Urinary bladder (tissue), 4 donors: ENCODE data around the gene TCOF1. TPM values are rescaled to one million over a fixed set of nuclear protein-coding genes. Genes with fewer than 3 reads are reported as not detected.
"Not testable (repeated sequence)": the region's sequence is repeated elsewhere in the genome, so short reads cannot be mapped to it uniquely, and the experiment has no call there.

Experiments
- DNase-seq: peaks from one replicate; pipeline ENCODE4 v3.0.0-alpha.2; 2015; ENCODE audit errors: extremely low spot score
- H3K27ac ChIP-seq: one replicate; pipeline ENCODE4 v1.5.1; 2013; ENCODE audit warnings: low read depth, mild to moderate bottlenecking, moderate library complexity
- H3K36me3 ChIP-seq: one replicate; pipeline ENCODE4 v1.6.1; 2013; ENCODE audit warnings: mild to moderate bottlenecking, moderate library complexity; ENCODE audit not compliant: insufficient read depth
- H3K4me1 ChIP-seq: one replicate; pipeline ENCODE4 v1.6.1; 2013; ENCODE audit warnings: mild to moderate bottlenecking, moderate library complexity; ENCODE audit not compliant: insufficient read depth
- H3K4me3 ChIP-seq: one replicate; pipeline ENCODE4 v1.5.1; 2013; ENCODE audit warnings: low read depth, low read length
- whole genome bisulfite sequencing: extraction: QIAGEN DNeasy Blood & Tissue Kit; methylation state at CpG from one replicate; pipeline ENCODE4 v1.1.7; 2013; 5-methylcytosine and 5-hydroxymethylcytosine counted together
- polyA plus RNA-seq: library from polyadenylated mRNA; stranded (reverse); fragments of 200-250 nt; gene quantifications from one replicate; pipeline ENCODE4 v1.2.3, GENCODE V29; 2013
- total RNA-seq: library from RNA; depleted of rRNA; stranded (reverse); fragments of >200 nt; gene quantifications from one replicate; pipeline ENCODE4 v1.2.3, GENCODE V29; 2014
- donor health status: healthy with polysubstance abuse.
- donor health status: healthy.

TCOF1 gene
- total and polyA plus RNA-seq, 2 donors: 11.9 to 22.8 TPM

GRCh38 chr5:150412319-150413175 lies 55.0 kb downstream of the TCOF1 start, which contains the start of gene CD74:
Gene CD74, minus strand, starts transcription at chr5:150412910. Its CDS starts 161 bp downstream, at chr5:150412749.
- WGBS: 21% methylated on average over 20 of the region's 20 CpGs

DNA sequence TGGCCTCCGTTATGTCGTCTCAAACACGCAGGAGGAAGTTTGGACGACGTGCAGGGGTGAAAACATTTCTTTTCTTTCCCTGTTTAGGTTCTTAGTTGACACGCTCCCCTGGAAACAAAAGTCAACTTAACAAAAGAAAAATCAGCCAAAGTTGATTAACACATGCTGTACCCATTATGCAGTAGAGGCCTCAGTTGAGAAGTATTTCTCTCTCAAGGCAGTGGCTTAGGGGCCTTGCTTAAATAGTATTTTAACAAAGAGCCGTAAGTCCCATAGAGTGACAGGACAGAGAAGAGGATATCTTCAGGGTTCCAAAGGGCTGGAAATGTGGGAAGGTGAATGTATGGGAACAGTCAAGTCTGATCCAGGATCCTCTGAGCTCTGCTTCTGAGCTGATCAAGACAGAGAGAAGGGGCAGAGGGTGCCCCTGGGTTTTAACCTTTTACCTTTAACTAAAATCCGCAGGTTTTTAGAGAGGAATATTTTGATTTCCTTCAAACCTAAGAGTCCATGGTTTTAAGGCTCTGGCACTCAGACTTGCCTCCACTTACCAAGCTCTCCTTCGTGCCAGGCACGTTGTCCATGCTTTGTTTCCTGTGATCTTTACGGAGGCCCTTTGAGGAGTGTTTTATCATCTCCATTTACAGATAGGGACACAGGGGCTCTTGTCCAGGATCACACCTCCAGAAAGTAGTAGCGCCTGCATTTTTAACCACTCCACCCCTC lies 55.8 kb downstream of the TCOF1 start:
- Histone ChIP-seq H3K36me3 (no peaks in the 10 kb centered on the region), H3K4me1 (no peaks in the 10 kb centered on the region), H3K4me3 (peak overlapping the region; percentile 2), H3K27ac (peak overlapping the region; percentile 26)
- 72% methylated on average over 12 of the region's 12 CpGs for WGBS
- no peak for DNase-seq

More at GRCh38 chr5:150412319-150413175, 55.0 kb downstream of the TCOF1 start, which contains the start of gene CD74:
- Histone ChIP-seq H3K27ac (peak within 1 kb of the TSS; percentile 34), H3K4me1 (no peaks in the 10 kb centered on the region), H3K4me3 (peak within 1 kb of the TSS; percentile 28), H3K36me3 (no peaks in the 10 kb centered on the region)
- DNase-seq: no peak

- H3K4me1 ChIP-seq, H3K27ac ChIP-seq, H3K4me3 ChIP-seq, H3K36me3 ChIP-seq, DNase-seq: not testable (repeated sequence)
- 93% methylated on average over 16 of the region's 16 CpGs for WGBS
These were observed 56.6 kb downstream of the TCOF1 start for GRCh38 chr5:150413902-150414790.

DNA sequence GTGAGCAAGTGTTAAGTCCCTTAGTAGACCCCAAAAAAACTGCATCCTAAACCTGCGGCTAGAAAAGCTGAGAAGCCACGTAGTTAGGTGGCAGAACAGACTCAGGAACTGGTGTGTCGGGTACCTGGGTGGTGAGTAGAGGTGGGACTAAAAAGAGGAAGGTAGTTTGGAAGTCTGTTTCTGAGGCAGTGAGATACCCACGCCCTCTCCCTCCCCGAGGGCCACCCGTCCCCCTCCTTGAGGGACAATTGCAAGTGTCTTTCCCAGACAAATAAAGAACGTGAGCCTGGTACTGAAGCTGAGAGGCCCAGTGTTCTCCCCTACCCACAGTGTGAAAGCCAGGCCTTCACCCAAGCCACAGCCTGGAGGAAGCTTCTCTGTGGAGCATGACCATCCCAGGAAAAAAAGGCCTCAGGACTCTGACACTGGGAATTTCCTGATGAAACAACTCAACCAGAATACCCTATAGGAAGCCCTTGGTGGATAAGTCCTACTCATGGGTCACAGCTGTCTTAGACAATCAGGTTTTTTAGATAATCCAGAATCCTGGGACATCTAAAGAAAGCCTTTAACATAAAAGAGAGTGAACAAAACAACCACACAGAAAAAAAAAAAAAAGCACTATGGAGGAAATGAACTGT lies 62.3 kb downstream of the TCOF1 start:
- no peaks in the 10 kb centered on the region for H3K4me1 ChIP-seq
- H3K36me3 ChIP-seq: no peaks in the 10 kb centered on the region
- 74% methylated on average over 7 of the region's 7 CpGs for WGBS
- no peak overlapping the region for H3K4me3 ChIP-seq
- no peak overlapping the region for H3K27ac ChIP-seq
- DNase-seq: no peak

DNA sequence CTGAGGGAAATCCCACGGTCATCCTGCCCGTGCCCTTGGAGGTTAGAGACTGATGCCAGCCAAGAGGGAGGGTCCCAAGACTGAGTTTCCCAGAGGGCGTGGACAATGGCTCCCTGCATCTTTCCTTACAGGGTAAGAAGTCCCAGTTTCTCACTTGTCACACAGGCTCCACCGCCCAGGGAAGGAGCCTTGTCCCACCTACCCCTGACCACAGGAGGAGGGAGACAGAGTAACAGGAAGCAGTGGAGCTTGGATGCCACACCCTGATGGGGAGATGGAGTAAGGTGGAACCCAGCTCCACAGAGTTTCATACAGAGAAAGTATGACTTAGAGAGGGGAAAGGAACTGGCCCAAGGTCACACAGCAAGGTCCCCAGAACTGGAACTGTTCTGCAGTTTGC lies 64.6 kb downstream of the TCOF1 start:
- 47% methylated on average over 4 of the region's 4 CpGs for WGBS
- Histone ChIP-seq H3K4me1 (no peaks in the 10 kb centered on the region), H3K4me3 (no peak overlapping the region), H3K27ac (no peak overlapping the region), H3K36me3 (no peaks in the 10 kb centered on the region)
- no peak for DNase-seq

- Histone ChIP-seq H3K27ac (no peak overlapping the region), H3K4me3 (no peak overlapping the region), H3K4me1 (no peaks in the 10 kb centered on the region), H3K36me3 (no peaks in the 10 kb centered on the region)
- 58% methylated on average over 3 of the region's 3 CpGs for WGBS
- DNase-seq: no peak
These were observed 65.3 kb downstream of the TCOF1 start for GRCh38 chr5:150422758-150423157.

DNA sequence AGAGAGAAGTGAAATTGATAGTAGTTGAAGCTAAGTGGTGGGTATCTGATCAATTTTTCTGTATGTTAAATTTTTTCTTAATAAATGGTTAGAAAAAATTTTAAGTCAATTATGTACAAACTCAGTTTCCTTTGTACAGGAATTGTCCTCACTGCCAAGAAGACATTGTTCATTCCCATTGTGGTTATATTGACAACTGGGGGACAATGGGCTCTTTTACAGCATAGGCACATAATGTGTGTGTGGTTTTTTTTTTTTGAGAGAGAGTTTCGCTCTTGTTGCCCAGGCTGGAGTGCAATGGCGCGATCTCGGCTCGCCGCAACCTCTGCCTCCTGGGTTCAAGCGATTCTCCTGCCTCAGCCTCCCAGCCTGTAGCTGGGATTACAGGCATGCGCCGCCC lies 68.7 kb downstream of the TCOF1 start:
- 94% methylated on average over 9 of the region's 9 CpGs for WGBS
- not testable (repeated sequence) for DNase-seq, H3K4me3 ChIP-seq, H3K4me1 ChIP-seq, H3K27ac ChIP-seq, H3K36me3 ChIP-seq

GRCh38 chr5:150428106-150428876 lies 70.8 kb downstream of the TCOF1 start:
- Histone ChIP-seq H3K36me3 (no peaks in the 10 kb centered on the region), H3K4me3 (no peak overlapping the region), H3K4me1 (no peaks in the 10 kb centered on the region), H3K27ac (no peak overlapping the region)
- WGBS: 54% methylated on average over 18 of the region's 18 CpGs
- DNase-seq: no peak

DNA sequence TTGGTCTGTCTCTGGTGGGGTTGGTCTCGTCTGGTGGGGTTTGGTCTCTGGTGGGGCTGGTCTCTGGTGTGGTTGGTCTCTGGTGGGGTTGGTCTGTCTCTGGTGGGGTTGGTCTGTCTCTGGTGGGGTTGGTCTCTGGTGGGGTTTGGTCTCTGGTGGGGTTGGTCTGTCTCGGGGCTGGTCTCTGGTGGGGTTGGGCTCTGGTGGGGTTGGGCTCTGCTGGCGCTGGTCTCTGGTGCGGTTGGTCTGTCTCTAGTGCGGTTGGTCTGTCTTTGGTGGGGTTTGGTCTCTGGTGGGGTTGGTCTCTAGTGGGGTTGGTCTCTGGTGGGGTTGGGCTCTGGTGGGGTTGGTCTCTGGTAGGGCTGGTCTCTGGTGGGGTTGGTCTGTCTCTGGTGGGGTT lies 71.5 kb downstream of the TCOF1 start:
- Histone ChIP-seq H3K27ac (no peak overlapping the region), H3K4me1 (no peaks in the 10 kb centered on the region), H3K4me3 (no peak overlapping the region), H3K36me3 (no peaks in the 10 kb centered on the region)
- no peak for DNase-seq
- WGBS: 95% methylated on average over 5 of the region's 5 CpGs

- DNase-seq: no peak
- WGBS: 87% methylated on average over 5 of the region's 5 CpGs
- Histone ChIP-seq H3K36me3 (no peaks in the 10 kb centered on the region), H3K4me1 (no peaks in the 10 kb centered on the region), H3K4me3 (no peak overlapping the region), H3K27ac (no peak overlapping the region)
These were observed 71.9 kb downstream of the TCOF1 start for GRCh38 chr5:150429410-150429873.

DNA sequence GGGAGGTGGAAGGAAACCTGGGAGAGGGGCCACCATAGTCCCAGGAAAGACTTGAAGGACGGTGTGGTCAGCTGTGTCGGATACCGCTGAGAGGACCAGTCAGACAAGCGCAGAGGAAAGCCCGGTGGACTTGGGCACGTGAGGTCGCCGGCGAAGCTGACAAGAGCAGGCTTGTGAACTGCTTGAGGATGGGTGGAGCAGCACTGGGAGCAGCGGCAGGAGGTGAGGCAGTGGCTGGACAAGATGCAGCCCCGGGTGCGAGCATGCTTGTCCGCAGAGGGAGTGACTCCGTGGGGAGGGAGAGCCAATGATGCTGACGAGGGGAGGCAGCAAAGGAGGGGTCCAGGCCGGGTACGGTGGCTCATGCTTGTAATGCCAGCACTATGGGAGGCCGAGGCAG lies 73.6 kb downstream of the TCOF1 start:
- no peak overlapping the region for H3K27ac ChIP-seq
- 89% methylated on average over 18 of the region's 18 CpGs for WGBS
- DNase-seq: no peak

DNA sequence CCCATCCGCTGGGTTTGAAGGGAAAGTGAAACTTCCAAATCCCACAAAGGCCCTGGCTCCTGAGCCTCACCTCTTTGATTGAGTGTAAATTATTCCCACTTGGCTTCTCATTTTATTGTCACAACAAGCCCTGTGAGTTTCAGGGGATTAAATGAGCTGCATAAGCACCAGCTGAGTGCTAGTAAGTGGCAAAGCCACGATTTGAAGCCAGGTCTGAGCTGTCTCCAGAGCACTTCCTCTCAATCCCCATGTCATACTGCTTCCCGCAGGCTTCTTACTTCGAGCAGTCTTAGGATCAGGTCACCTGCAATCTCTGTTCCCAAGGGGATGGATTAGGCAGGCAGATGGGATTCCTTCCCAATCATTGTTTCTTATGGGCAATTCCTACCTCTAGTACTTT lies 74.1 kb downstream of the TCOF1 start:
- Histone ChIP-seq H3K4me3 (no peak overlapping the region), H3K27ac (no peak overlapping the region), H3K36me3 (no peaks in the 10 kb centered on the region), H3K4me1 (no peaks in the 10 kb centered on the region)
- no peak for DNase-seq
- 47% methylated on average over 4 of the region's 4 CpGs for WGBS

More for the DNA sequence above, 73.6 kb downstream of the TCOF1 start:
- Histone ChIP-seq H3K4me1 (no peaks in the 10 kb centered on the region), H3K4me3 (no peak overlapping the region), H3K36me3 (no peaks in the 10 kb centered on the region)
